ENCODE data around the gene DLGAP1. TPM values are rescaled to one million over a fixed set of nuclear protein-coding genes. Genes with fewer than 3 reads are reported as not detected.

The DLGAP1 gene
- total and polyA plus RNA-seq, 4 donors: 0.06 to 1.2 (median 0.17) TPM; not detected in 1

DNA sequence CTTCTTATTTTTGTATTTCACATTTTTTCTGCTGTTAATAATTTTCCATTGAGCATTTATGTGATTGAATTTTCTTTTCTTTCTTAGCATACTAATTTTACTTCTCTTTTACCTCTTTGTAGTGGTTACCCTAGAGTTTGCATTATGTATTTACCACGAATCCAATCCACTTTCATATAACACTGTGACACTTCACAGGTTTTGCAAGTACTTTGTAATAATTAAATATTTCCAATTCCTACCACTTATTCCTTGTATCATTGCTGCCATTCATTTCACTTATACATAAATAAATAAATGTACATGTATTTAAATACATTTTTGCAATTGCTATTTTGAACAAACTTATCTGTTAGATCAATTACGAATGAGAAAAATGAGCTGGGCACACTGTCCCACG is 894.4 kb downstream of the DLGAP1 start:
- TF ChIP-seq SP1 (IDR thresholded peaks at IDR 0.05) (no peak), FOXA2 (IDR thresholded peaks at IDR 0.05) (no peak), RXRA (IDR thresholded peaks at IDR 0.05) (no peak), RAD21 (IDR thresholded peaks at IDR 0.05) (no peak), JUND (IDR thresholded peaks at IDR 0.05) (no peak), HNF4G (IDR thresholded peaks at IDR 0.05) (no peak), ATF3 (IDR thresholded peaks at IDR 0.05) (no peak), TAF1 (conservative IDR thresholded peaks at IDR 0.05) (no peak), REST (IDR thresholded peaks at IDR 0.05) (no peak), NR2F2 (IDR thresholded peaks at IDR 0.05) (no peak), HNF4A (conservative IDR thresholded peaks at IDR 0.05) (no peak), GABPA (IDR thresholded peaks at IDR 0.05 in 1 of 2, conservative IDR thresholded peaks at IDR 0.05 in 1 of 2) (no peak), EGR1 (IDR thresholded peaks at IDR 0.05; ENCODE audit: low read depth in 2 of 2) (no peak), YY1 (IDR thresholded peaks at IDR 0.05) (no peak)
- TF ChIP-seq, protein P1, sequence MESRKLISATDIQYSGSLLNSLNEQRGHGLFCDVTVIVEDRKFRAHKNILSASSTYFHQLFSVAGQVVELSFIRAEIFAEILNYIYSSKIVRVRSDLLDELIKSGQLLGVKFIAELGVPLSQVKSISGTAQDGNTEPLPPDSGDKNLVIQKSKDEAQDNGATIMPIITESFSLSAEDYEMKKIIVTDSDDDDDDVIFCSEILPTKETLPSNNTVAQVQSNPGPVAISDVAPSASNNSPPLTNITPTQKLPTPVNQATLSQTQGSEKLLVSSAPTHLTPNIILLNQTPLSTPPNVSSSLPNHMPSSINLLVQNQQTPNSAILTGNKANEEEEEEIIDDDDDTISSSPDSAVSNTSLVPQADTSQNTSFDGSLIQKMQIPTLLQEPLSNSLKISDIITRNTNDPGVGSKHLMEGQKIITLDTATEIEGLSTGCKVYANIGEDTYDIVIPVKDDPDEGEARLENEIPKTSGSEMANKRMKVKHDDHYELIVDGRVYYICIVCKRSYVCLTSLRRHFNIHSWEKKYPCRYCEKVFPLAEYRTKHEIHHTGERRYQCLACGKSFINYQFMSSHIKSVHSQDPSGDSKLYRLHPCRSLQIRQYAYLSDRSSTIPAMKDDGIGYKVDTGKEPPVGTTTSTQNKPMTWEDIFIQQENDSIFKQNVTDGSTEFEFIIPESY (IDR thresholded peaks at IDR 0.05): no peak
- Histone ChIP-seq H3K36me3 (ENCODE audit: control insufficient read depth in 4 of 4, insufficient read depth in 3 of 4, low read depth in 1 of 4, low read length in 3 of 4) (no peaks in the 10 kb centered on the region), H3K9me3 (ENCODE audit: control insufficient read depth in 4 of 4, low read length in 3 of 4) (no peaks in the 10 kb centered on the region), H3K27me3 (ENCODE audit: control insufficient read depth in 4 of 4, insufficient read depth in 4 of 4, low read length in 3 of 4) (no peaks in the 10 kb centered on the region), H3K27ac (ENCODE audit: low read depth in 1 of 2, low read length in 2 of 2) (no peak overlapping the region), H3K9ac (ENCODE audit: low read depth in 1 of 2, low read length in 2 of 2) (no peak overlapping the region), H3K4me3 (ENCODE audit: low read depth in 1 of 3, low read length in 3 of 3) (no peak overlapping the region), H3K4me1 (ENCODE audit: control insufficient read depth in 4 of 4, insufficient read depth in 4 of 4, low read length in 3 of 4) (no peaks in the 10 kb centered on the region)
- whole genome bisulfite sequencing: 94% methylated on average over 3 of the region's 3 CpGs
- DNase-seq (ENCODE audit: low spot score): no peak

- Histone ChIP-seq H3K4me1 (ENCODE audit: control insufficient read depth in 4 of 4, insufficient read depth in 4 of 4, low read length in 3 of 4) (no peaks in the 10 kb centered on the region), H3K9me3 (ENCODE audit: control insufficient read depth in 4 of 4, low read length in 3 of 4) (no peaks in the 10 kb centered on the region), H3K27ac (ENCODE audit: low read depth in 1 of 2, low read length in 2 of 2) (no peak overlapping the region), H3K4me3 (ENCODE audit: low read depth in 1 of 3, low read length in 3 of 3) (no peak overlapping the region), H3K9ac (ENCODE audit: low read depth in 1 of 2, low read length in 2 of 2) (no peak overlapping the region), H3K36me3 (ENCODE audit: control insufficient read depth in 4 of 4, insufficient read depth in 3 of 4, low read depth in 1 of 4, low read length in 3 of 4) (no peaks in the 10 kb centered on the region), H3K27me3 (ENCODE audit: control insufficient read depth in 4 of 4, insufficient read depth in 4 of 4, low read length in 3 of 4) (no peaks in the 10 kb centered on the region)
- WGBS: 51% methylated on average over 2 of the region's 2 CpGs
- no peak for DNase-seq (ENCODE audit: low spot score)
- TF ChIP-seq FOXA1 (IDR thresholded peaks at IDR 0.05) (no peak), JUND (IDR thresholded peaks at IDR 0.05) (no peak), RXRA (IDR thresholded peaks at IDR 0.05) (no peak), REST (IDR thresholded peaks at IDR 0.05) (no peak), RAD21 (IDR thresholded peaks at IDR 0.05) (no peak), EGR1 (IDR thresholded peaks at IDR 0.05; ENCODE audit: low read depth in 2 of 2) (no peak), ATF3 (IDR thresholded peaks at IDR 0.05) (no peak), SP1 (IDR thresholded peaks at IDR 0.05) (no peak), TAF1 (conservative IDR thresholded peaks at IDR 0.05) (no peak), CTCF (IDR thresholded peaks at IDR 0.05; ENCODE audit: low read depth, low read length, missing input control) (no peak), HNF4A (conservative IDR thresholded peaks at IDR 0.05) (no peak)
- TF ChIP-seq, protein P1 (IDR thresholded peaks at IDR 0.05): no peak
Observed at GRCh38 chr18:3554811-3555427, 900.2 kb downstream of the DLGAP1 start.

Measured in liver (tissue), 9 donors.